OCI-LY3 (cell line): ENCODE results near the gene PFKL.

Experiments
- H2AFZ ChIP-seq: fragments of 200-600, 300-600 bp; shearing (Covaris generic); 2 replicates; pipeline ENCODE4 v1.6.0; 2014; ENCODE audit warnings: antibody characterized with exemption, low read depth, low read length
- H3K27ac ChIP-seq: fragments of 200-600, 300-600 bp; sonication (generic); 2 replicates; pipeline ENCODE4 v1.5.1; 2014; ENCODE audit warnings: mild to moderate bottlenecking, low read length, moderate library complexity, mixed read lengths
- H3K27me3 ChIP-seq: fragments of 200-600, 300-600 bp; sonication (generic); 2 replicates; pipeline ENCODE4 v1.6.1; 2014; ENCODE audit warnings: low read depth, low read length, mixed read lengths
- H3K36me3 ChIP-seq: fragments of 200-600, 300-600 bp; sonication (generic); replicated peaks from 2 replicates; pipeline ENCODE3; 2014; ENCODE audit warnings: low read depth, low read length, mixed read lengths
- H3K4me1 ChIP-seq: fragments of 300-600, 200-600 bp; sonication (generic); 2 replicates; pipeline ENCODE4 v1.6.1; 2014; ENCODE audit warnings: low read length, mixed read lengths
- H3K4me2 ChIP-seq: fragments of 200-600, 300-600 bp; sonication (generic); 2 replicates; pipeline ENCODE4 v1.6.1; 2014; ENCODE audit warnings: low read length, mixed read lengths
- H3K4me3 ChIP-seq: fragments of 300-600, 200-600 bp; sonication (generic); 2 replicates; pipeline ENCODE4 v1.5.1; 2014; ENCODE audit warnings: antibody characterized with exemption, mild to moderate bottlenecking, low read length, moderate library complexity
- H3K79me2 ChIP-seq: fragments of 300-600, 200-600 bp; shearing (Covaris generic); 2 replicates; pipeline ENCODE4 v1.6.1; 2014; ENCODE audit warnings: mild to moderate bottlenecking, low read length, mixed read lengths
- H3K9ac ChIP-seq: fragments of 300-600, 200-600 bp; shearing (Covaris generic); 2 replicates; pipeline ENCODE4 v1.6.0; 2014; ENCODE audit warnings: mild to moderate bottlenecking, low read length, moderate library complexity
- H3K9me3 ChIP-seq: fragments of 200-600, 300-600 bp; shearing (Covaris generic); 2 replicates; pipeline ENCODE4 v1.6.1; 2014; ENCODE audit warnings: low read length, mixed read lengths; ENCODE audit not compliant: insufficient read depth
- H4K20me1 ChIP-seq: fragments of 200-600, 300-600 bp; sonication (generic); 2 replicates; pipeline ENCODE4 v1.6.1; 2016; ENCODE audit warnings: low read length, mixed read lengths; ENCODE audit not compliant: insufficient read depth
- CTCF ChIP-seq: fragments of 200-600, 300-600 bp; sonication (generic); IDR thresholded peaks from 2 replicates; pipeline ENCODE4 v1.5.1; 2014; ENCODE audit warnings: antibody characterized with exemption, low read length, low read depth
- EZH2phosphoT487 ChIP-seq: fragments of 200-600 bp; shearing (Covaris generic); IDR thresholded peaks from 2 replicates; pipeline ENCODE4 v1.6.1; 2018; ENCODE audit warnings: antibody characterized with exemption, mixed run types, low read depth

PFKL gene

GRCh38 chr21:44324854-44325107, 24.9 kb downstream of the PFKL start:
- Histone ChIP-seq H2AFZ (no peak overlapping the region), H4K20me1 (no peaks in the 10 kb centered on the region), H3K4me1 (no peaks in the 10 kb centered on the region), H3K4me2 (no peak overlapping the region), H3K36me3 (no peaks in the 10 kb centered on the region), H3K27ac (no peak overlapping the region), H3K9me3 (no peaks in the 10 kb centered on the region), H3K79me2 (no peaks in the 10 kb centered on the region), H3K9ac (no peak overlapping the region), H3K27me3 (no peaks in the 10 kb centered on the region), H3K4me3 (no peak overlapping the region)
- TF ChIP-seq CTCF (no peak), EZH2phosphoT487 (no peak)

GRCh38 chr21:44325386-44326271, 25.8 kb downstream of the PFKL start:
- Histone ChIP-seq H3K36me3 (no peaks in the 10 kb centered on the region), H3K79me2 (no peaks in the 10 kb centered on the region), H4K20me1 (no peaks in the 10 kb centered on the region), H2AFZ (no peak overlapping the region), H3K27ac (no peak overlapping the region), H3K4me1 (no peaks in the 10 kb centered on the region), H3K4me3 (no peak overlapping the region), H3K27me3 (no peaks in the 10 kb centered on the region), H3K9ac (no peak overlapping the region), H3K4me2 (no peak overlapping the region), H3K9me3 (no peaks in the 10 kb centered on the region)
- TF ChIP-seq CTCF (no peak), EZH2phosphoT487 (no peak)

GRCh38 chr21:44326272-44326647, 26.4 kb downstream of the PFKL start:
- H3K9ac ChIP-seq, result no peak overlapping the region
- H2AFZ ChIP-seq, result no peak overlapping the region
- H3K4me3 ChIP-seq, result no peak overlapping the region
- H3K4me2 ChIP-seq, result no peak overlapping the region
- H3K4me1 ChIP-seq, result no peaks in the 10 kb centered on the region
- TF ChIP-seq CTCF (no peak), EZH2phosphoT487 (no peak)
- no peaks in the 10 kb centered on the region for H3K27me3 ChIP-seq
- no peaks in the 10 kb centered on the region for H3K36me3 ChIP-seq
- H3K27ac ChIP-seq, result no peak overlapping the region
- H3K79me2 ChIP-seq, result no peaks in the 10 kb centered on the region
- no peaks in the 10 kb centered on the region for H3K9me3 ChIP-seq
- H4K20me1 ChIP-seq, result no peaks in the 10 kb centered on the region

- Histone ChIP-seq H4K20me1 (no peaks in the 10 kb centered on the region), H3K79me2 (no peaks in the 10 kb centered on the region), H3K9me3 (no peaks in the 10 kb centered on the region), H3K36me3 (no peaks in the 10 kb centered on the region), H3K27me3 (no peaks in the 10 kb centered on the region), H3K4me2 (no peak overlapping the region), H2AFZ (no peak overlapping the region), H3K9ac (no peak overlapping the region), H3K27ac (no peak overlapping the region), H3K4me1 (no peaks in the 10 kb centered on the region), H3K4me3 (no peak overlapping the region)
- TF ChIP-seq EZH2phosphoT487, result no peak
- no peak for TF ChIP-seq CTCF
Observed at GRCh38 chr21:44326716-44327602, 27.1 kb downstream of the PFKL start.
